Measurements from ENCODE around the gene CACNA1I.

DNA sequence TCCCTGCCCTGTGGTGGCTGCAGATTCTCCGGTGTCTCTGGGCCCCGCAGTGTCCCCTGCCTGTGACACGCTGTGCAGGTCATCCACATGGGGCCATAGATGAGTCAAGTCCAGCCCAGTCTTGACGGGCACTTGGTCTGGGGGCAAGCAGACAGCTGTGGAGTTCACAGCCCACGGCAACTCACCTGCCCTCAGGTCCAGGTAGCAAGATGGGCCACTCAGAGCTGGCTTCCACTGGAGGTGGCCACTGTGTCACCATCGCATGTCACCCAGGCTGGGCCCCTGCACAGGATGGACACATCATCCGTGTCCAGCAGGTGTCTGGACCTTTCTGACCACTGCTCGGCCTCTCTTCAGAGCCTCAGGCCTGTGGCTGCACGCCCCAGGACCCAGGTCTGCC lies 109.9 kb downstream of the CACNA1I start:
- TF ChIP-seq, protein P1, sequence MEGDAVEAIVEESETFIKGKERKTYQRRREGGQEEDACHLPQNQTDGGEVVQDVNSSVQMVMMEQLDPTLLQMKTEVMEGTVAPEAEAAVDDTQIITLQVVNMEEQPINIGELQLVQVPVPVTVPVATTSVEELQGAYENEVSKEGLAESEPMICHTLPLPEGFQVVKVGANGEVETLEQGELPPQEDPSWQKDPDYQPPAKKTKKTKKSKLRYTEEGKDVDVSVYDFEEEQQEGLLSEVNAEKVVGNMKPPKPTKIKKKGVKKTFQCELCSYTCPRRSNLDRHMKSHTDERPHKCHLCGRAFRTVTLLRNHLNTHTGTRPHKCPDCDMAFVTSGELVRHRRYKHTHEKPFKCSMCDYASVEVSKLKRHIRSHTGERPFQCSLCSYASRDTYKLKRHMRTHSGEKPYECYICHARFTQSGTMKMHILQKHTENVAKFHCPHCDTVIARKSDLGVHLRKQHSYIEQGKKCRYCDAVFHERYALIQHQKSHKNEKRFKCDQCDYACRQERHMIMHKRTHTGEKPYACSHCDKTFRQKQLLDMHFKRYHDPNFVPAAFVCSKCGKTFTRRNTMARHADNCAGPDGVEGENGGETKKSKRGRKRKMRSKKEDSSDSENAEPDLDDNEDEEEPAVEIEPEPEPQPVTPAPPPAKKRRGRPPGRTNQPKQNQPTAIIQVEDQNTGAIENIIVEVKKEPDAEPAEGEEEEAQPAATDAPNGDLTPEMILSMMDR (IDR thresholded peaks at IDR 0.05), result no peak
- TF ChIP-seq POLR2A (IDR thresholded peaks at IDR 0.05) (no peak), EP300 (IDR thresholded peaks at IDR 0.05) (no peak)
